Measurements from ENCODE around the gene WNK2. TPM values are rescaled to one million over a fixed set of nuclear protein-coding genes. Genes with fewer than 3 reads are reported as not detected.

WNK2 gene
- total and polyA plus RNA-seq, 2 of the 4 experiments (the other 2 are of a cell fraction) = not detected

DNA sequence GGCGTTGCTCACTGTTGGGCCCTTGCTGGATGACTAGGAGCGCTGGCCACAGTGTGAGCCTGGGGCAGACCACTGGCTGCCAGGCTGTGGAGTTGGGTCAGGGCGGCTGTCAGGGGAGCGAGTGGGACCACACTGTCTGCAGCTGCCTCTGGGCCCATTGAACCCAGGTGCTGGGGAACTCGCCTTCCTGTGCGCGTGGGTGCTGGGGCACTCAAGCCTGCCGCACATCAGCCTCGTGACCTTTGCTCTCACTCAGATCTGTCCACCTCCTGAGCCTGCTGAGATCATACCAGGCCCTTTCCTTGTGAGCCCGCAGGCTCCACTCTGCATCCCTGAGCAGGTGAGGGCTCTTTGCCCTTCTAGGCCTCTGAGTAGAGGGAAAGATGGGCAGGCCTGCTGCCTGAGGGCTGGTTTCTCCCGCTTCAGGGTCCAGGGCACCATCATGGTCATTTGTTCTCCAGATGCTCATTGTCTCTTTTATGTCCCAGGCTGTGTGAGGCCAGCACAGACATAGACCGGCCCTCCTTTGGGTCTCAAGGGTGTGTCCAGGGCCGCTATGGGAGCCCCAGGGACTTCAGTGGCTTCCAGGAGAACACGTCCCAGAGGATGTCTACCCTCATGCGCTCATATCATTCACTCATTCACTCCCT is 26.5 kb downstream of the WNK2 start:
- Histone ChIP-seq H3K4me2 (ENCODE audit: low read depth, low read length) (no peak overlapping the region), H3K9me1 (ENCODE audit: insufficient read depth, low read length) (no peaks in the 10 kb centered on the region), H4K91ac (ENCODE audit: insufficient read depth, low read depth, low read length) (no peak overlapping the region), H3K4me3 (ENCODE audit: insufficient read depth, low read depth, low read length) (no peak overlapping the region), H3K27me3 (ENCODE audit: control insufficient read depth, insufficient read depth, low read length) (peaks cover 4% of the 10 kb centered on the region; the same call in 1 of the 2 replicates), H3K9me3 (ENCODE audit: control insufficient read depth, insufficient read depth, low read length) (peaks cover 3% of the 10 kb centered on the region; the same call in 1 of the 2 replicates), H2AK9ac (replicated peaks; ENCODE audit: low read depth, low read length, poor library complexity) (no peak overlapping the region), H4K8ac (ENCODE audit: low read depth in 2 of 2, low read length in 2 of 2) (no peak overlapping the region), H2AK5ac (ENCODE audit: low read depth, low read length) (no peak overlapping the region), H3K27ac (ENCODE audit: insufficient read depth, low read length) (no peak overlapping the region), H3K79me1 (ENCODE audit: low read depth in 1 of 2, low read length in 2 of 2) (no peaks in the 10 kb centered on the region), H3K9ac (ENCODE audit: low read depth, low read length) (no peak overlapping the region), H3K14ac (replicated peaks; ENCODE audit: low read depth, low read length) (no peak overlapping the region), H2BK120ac (ENCODE audit: low read depth, low read length) (no peak overlapping the region), H2AFZ (replicated peaks; ENCODE audit: low read length, poor library complexity) (no peak overlapping the region), H4K5ac (ENCODE audit: low read depth, low read length) (no peak overlapping the region), H3K56ac (ENCODE audit: extremely low read depth, insufficient read depth, low read length) (no peak overlapping the region), H3K18ac (ENCODE audit: low read depth, low read length) (no peak overlapping the region), H3K4me1 (ENCODE audit: control insufficient read depth, insufficient read depth, low read length) (no peaks in the 10 kb centered on the region), H3K4ac (ENCODE audit: low read depth, low read length) (no peak overlapping the region), H3K23ac (ENCODE audit: low read depth, low read length) (no peak overlapping the region), H4K20me1 (ENCODE audit: insufficient read depth, low read length) (no peaks in the 10 kb centered on the region), H2BK15ac (ENCODE audit: low read depth, low read length) (no peak overlapping the region), H2BK5ac (ENCODE audit: low read depth, low read length, poor library complexity, severe bottlenecking) (no peak overlapping the region), H2BK20ac (ENCODE audit: low read depth, low read length) (no peak overlapping the region), H3K36me3 (ENCODE audit: control insufficient read depth, insufficient read depth, low read length) (no peaks in the 10 kb centered on the region)
- TF ChIP-seq NFE2L2 (IDR thresholded peaks at IDR 0.05; ENCODE audit: low read depth, low read length) = no peak
- TF ChIP-seq RFX5 (IDR thresholded peaks at IDR 0.05; ENCODE audit: low read depth, low read length) = no peak
- no peak for TF ChIP-seq CEBPB (IDR thresholded peaks at IDR 0.05; ENCODE audit: low read depth, low read length)
- no peak for TF ChIP-seq MAZ (IDR thresholded peaks at IDR 0.05; ENCODE audit: borderline replicate concordance, low read depth, low read length)
- no peak for TF ChIP-seq BHLHE40 (IDR thresholded peaks at IDR 0.05; ENCODE audit: low read depth, low read length)
- no peak for TF ChIP-seq MXI1 (IDR thresholded peaks at IDR 0.05; ENCODE audit: borderline replicate concordance, low read depth, low read length)
- TF ChIP-seq POLR2A (IDR thresholded peaks at IDR 0.05; ENCODE audit: low read depth, low read length) = no peak
- TF ChIP-seq, protein P1, sequence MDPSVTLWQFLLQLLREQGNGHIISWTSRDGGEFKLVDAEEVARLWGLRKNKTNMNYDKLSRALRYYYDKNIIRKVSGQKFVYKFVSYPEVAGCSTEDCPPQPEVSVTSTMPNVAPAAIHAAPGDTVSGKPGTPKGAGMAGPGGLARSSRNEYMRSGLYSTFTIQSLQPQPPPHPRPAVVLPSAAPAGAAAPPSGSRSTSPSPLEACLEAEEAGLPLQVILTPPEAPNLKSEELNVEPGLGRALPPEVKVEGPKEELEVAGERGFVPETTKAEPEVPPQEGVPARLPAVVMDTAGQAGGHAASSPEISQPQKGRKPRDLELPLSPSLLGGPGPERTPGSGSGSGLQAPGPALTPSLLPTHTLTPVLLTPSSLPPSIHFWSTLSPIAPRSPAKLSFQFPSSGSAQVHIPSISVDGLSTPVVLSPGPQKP (IDR thresholded peaks at IDR 0.05; ENCODE audit: borderline replicate concordance, low read depth, low read length) = no peak
- no peak for TF ChIP-seq CHD1 (IDR thresholded peaks at IDR 0.05; ENCODE audit: low read depth, low read length)
- no peak for TF ChIP-seq MAFK (IDR thresholded peaks at IDR 0.05; ENCODE audit: low read depth, low read length)
- TF ChIP-seq RAD21 (IDR thresholded peaks at IDR 0.05; ENCODE audit: low read length) = no peak
- no peak for TF ChIP-seq RCOR1 (IDR thresholded peaks at IDR 0.05; ENCODE audit: insufficient replicate concordance, low read length)
- TF ChIP-seq, protein P2, sequence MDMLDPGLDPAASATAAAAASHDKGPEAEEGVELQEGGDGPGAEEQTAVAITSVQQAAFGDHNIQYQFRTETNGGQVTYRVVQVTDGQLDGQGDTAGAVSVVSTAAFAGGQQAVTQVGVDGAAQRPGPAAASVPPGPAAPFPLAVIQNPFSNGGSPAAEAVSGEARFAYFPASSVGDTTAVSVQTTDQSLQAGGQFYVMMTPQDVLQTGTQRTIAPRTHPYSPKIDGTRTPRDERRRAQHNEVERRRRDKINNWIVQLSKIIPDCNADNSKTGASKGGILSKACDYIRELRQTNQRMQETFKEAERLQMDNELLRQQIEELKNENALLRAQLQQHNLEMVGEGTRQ (IDR thresholded peaks at IDR 0.05; ENCODE audit: low read depth, low read length) = no peak
- TF ChIP-seq FOS (IDR thresholded peaks at IDR 0.05; ENCODE audit: low read depth, low read length) = no peak
- BruUV-seq (replicated peaks) = no TSS peak
- dilution Hi-C loops (cut with HindIII; ENCODE audit: low sequenced_read_pairs, unreplicated experiment) = no loop called here
- CTCF ChIA-PET = no interaction called here
- 75% methylated on average over 7 of the region's 15 CpGs; no CpG with 5 or more reads in 1 of the 2 experiments for WGBS, 2 experiments (ENCODE audit: extremely low coverage in 2 of 2, insufficient read length in 1 of 2)
- DNase-seq = no peak
- POLR2A ChIA-PET (ENCODE audit: unreplicated experiment) = no interaction called here
- intact Hi-C loops (cut with micrococcal nuclease) = no loop called here
- no peak for ATAC-seq (ENCODE audit: low read depth)
- in situ Hi-C loops (cut with MboI; ENCODE audit: low sequenced_read_pairs) = no loop called here

Measured in IMR-90 (cell line).